ENCODE measurements around the gene PSG6.
"Not testable (repeated sequence)": the region's sequence is repeated elsewhere in the genome, so short reads cannot be mapped to it uniquely, and the experiment has no call there.

DNA sequence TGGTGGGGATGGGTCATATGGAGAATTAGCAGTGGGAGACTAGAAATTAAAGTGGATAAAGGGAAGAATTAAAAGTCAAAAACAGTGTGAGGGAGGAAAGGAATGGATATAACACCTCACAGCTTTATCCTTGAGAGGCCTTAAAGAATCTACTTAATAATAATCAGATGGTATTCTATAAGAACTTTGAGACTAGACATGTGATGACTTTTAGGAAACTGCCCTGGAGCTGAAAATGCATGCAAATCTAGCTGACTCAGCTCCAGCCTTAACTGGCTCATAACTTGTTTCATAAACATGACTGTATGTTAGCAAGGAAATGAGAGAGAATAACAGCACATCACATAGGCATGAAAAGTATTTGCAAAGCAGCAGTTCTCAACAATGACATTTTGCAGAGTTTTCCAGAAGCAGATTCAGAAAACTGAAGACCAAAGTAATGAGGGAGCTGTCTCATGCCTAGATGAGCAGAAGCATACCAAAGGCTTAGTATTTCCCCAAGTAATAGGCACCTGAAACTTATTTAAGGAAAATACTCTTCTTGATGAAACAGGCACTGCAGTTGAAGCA lies 29.7 kb downstream of the PSG6 start:
- TF ChIP-seq, protein P1, sequence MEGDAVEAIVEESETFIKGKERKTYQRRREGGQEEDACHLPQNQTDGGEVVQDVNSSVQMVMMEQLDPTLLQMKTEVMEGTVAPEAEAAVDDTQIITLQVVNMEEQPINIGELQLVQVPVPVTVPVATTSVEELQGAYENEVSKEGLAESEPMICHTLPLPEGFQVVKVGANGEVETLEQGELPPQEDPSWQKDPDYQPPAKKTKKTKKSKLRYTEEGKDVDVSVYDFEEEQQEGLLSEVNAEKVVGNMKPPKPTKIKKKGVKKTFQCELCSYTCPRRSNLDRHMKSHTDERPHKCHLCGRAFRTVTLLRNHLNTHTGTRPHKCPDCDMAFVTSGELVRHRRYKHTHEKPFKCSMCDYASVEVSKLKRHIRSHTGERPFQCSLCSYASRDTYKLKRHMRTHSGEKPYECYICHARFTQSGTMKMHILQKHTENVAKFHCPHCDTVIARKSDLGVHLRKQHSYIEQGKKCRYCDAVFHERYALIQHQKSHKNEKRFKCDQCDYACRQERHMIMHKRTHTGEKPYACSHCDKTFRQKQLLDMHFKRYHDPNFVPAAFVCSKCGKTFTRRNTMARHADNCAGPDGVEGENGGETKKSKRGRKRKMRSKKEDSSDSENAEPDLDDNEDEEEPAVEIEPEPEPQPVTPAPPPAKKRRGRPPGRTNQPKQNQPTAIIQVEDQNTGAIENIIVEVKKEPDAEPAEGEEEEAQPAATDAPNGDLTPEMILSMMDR (conservative IDR thresholded peaks at IDR 0.05; ENCODE audit: low read length): not testable (repeated sequence)
- not testable (repeated sequence) for TF ChIP-seq EZH2phosphoT487 (IDR thresholded peaks at IDR 0.05; ENCODE audit: borderline replicate concordance, low read depth, low read length)
